K562 (cell line): ENCODE results near the gene OPCML. TPM values are rescaled to one million over a fixed set of nuclear protein-coding genes. Genes with fewer than 3 reads are reported as not detected.

Experiments used
- ATAC-seq: fragments of 200-7000 bp; cut with Tn5 transposase; 3 replicates; pipeline ENCODE4 v1.9.1; 2020; ENCODE audit warnings: moderate library complexity
- BruUV-seq: library from RNA; stranded (reverse); fragments of 400-500 nt; replicated peaks from 2 replicates; lab custom pipeline; 2021; lab: Mats Ljungman, UMichigan
- CTCF ChIA-PET: fragments of 300-600 bp; formaldehyde crosslinking; extraction: SDS; loops from one replicate; lab custom pipeline; 2021; ENCODE audit warnings: low intra/inter-chr PET ratio; lab: Yijun Ruan, JAX
- POLR2A ChIA-PET: fragments of 300-600, 350-650 bp; sonication (Branson Sonifier 250); formaldehyde crosslinking; extraction: SDS; loops from one replicate; lab custom pipeline; 2021; ENCODE audit warnings: antibody characterized with exemption, inconsistent platforms; lab: Yijun Ruan, JAX
- DNase-seq, 4 experiments: peaks; one replicate each; pipeline versions ENCODE4 v3.0.0 to v3.0.0-alpha.2; 2011 to 2018; ENCODE audit warnings: low spot score in 3 of 4, mixed read lengths in 3 of 4; ENCODE audit errors: extremely low read depth in 1 of 4
- FAIRE-seq: peaks from 2 replicates; lab custom pipeline; 2011; peaks lifted over from hg19 to GRCh38; lab: Jason Lieb, UNC
- H2AFZ ChIP-seq: 2 replicates; pipeline ENCODE4 v1.6.0; 2011; ENCODE audit warnings: low read depth, low read length, control low read depth, inconsistent platforms
- H3K27ac ChIP-seq: fragments of 200-600 bp; 3 replicates; pipeline ENCODE4 v1.8.0; 2011; ENCODE audit warnings: low read depth, mild to moderate bottlenecking, control low read depth, inconsistent platforms, low read length, moderate library complexity, mixed read lengths; ENCODE audit errors: extremely low read depth
- H3K27me3 ChIP-seq, 2 experiments: fragments of 300-600 bp in 1 of 2; 2 replicates in 1 of 2; 3 replicates in 1 of 2; pipeline versions ENCODE4 v1.6.0 to v1.8.0; 2011; ENCODE audit warnings: inconsistent platforms in 2 of 2, low read length in 2 of 2, mild to moderate bottlenecking in 1 of 2, mixed read lengths in 1 of 2, moderate library complexity in 1 of 2; ENCODE audit not compliant: control insufficient read depth in 2 of 2, insufficient read depth in 2 of 2
- H3K36me3 ChIP-seq: fragments of 300-600 bp; 3 replicates; pipeline ENCODE4 v1.8.0; 2011; ENCODE audit warnings: mild to moderate bottlenecking, low read length, inconsistent platforms; ENCODE audit not compliant: control insufficient read depth, insufficient read depth
- H3K4me1 ChIP-seq, 2 experiments: fragments of 200-600 bp in 1 of 2; replicated peaks in 1 of 2; 2 replicates in 1 of 2; 3 replicates in 1 of 2; pipeline versions ENCODE4 v1.5.1 to v1.8.0; 2011; ENCODE audit warnings: inconsistent platforms in 2 of 2, low read length in 2 of 2, mild to moderate bottlenecking in 1 of 2, mixed read lengths in 1 of 2, moderate library complexity in 1 of 2; ENCODE audit not compliant: control insufficient read depth in 2 of 2, insufficient read depth in 2 of 2
- H3K4me2 ChIP-seq: 2 replicates; pipeline ENCODE4 v1.6.1; 2011; ENCODE audit warnings: low read length, control low read depth, inconsistent platforms, mixed read lengths; ENCODE audit not compliant: insufficient read depth
- H3K4me3 ChIP-seq: fragments of 200-600 bp; sonication (generic), shearing (Covaris generic); 2 replicates; pipeline ENCODE4 v1.5.1; 2016; ENCODE audit warnings: control low read depth, inconsistent platforms
- H3K79me2 ChIP-seq: fragments of 200-600 bp; 3 replicates; pipeline ENCODE4 v1.8.0; 2011; ENCODE audit warnings: low read length, inconsistent platforms; ENCODE audit not compliant: control insufficient read depth, insufficient read depth
- H3K9ac ChIP-seq, 2 experiments: 2 replicates each; pipeline versions ENCODE4 v1.6.0 to v1.6.1; 2011; ENCODE audit warnings: low read depth in 2 of 2, low read length in 2 of 2, control low read depth in 1 of 2, inconsistent platforms in 1 of 2, mild to moderate bottlenecking in 1 of 2, mixed read lengths in 1 of 2; ENCODE audit not compliant: insufficient read depth in 1 of 2
- H3K9me1 ChIP-seq: one replicate; pipeline ENCODE4 v1.6.0; 2011; ENCODE audit warnings: inconsistent platforms, mild to moderate bottlenecking, low read length, moderate library complexity; ENCODE audit not compliant: control insufficient read depth, insufficient read depth
- H3K9me3 ChIP-seq: replicated peaks from 2 replicates; pipeline ENCODE4 v1.5.1; 2011; ENCODE audit warnings: low read depth, low read length, inconsistent platforms; ENCODE audit not compliant: control insufficient read depth, insufficient read depth
- H4K20me1 ChIP-seq: replicated peaks from 2 replicates; pipeline ENCODE4 v1.6.1; 2011; ENCODE audit warnings: low read length, inconsistent platforms, mixed read lengths; ENCODE audit not compliant: control insufficient read depth, insufficient read depth
- FOXK1 ChIP-seq: sonication (generic); formaldehyde crosslinking; IDR thresholded peaks from 2 replicates; pipeline ENCODE4 v1.8.0; 2022; ENCODE audit warnings: missing genetic modification reagents, mild to moderate bottlenecking, borderline replicate concordance
- KLF16 ChIP-seq: IDR thresholded peaks from 2 replicates; pipeline ENCODE4 v1.6.1; 2016; ENCODE audit warnings: antibody characterized with exemption
- MAFK ChIP-seq: IDR thresholded peaks from 2 replicates; pipeline ENCODE4 v1.6.1; 2011; ENCODE audit warnings: low read length, improper control_type of control experiment
- MBD2 ChIP-seq: sonication (generic); IDR thresholded peaks from 2 replicates; pipeline ENCODE4 v1.6.1; 2016; ENCODE audit warnings: low read depth, borderline replicate concordance
- MED1 ChIP-seq: sonication (generic); formaldehyde crosslinking; IDR thresholded peaks from 2 replicates; pipeline ENCODE4 v1.8.1; 2023; ENCODE audit warnings: missing genetic modification reagents, borderline replicate concordance
- SAFB ChIP-seq: fragments of 200-400 bp; formaldehyde crosslinking; IDR thresholded peaks from 2 replicates; pipeline ENCODE4 v1.6.1; 2017; ENCODE audit warnings: low read depth, low read length, borderline replicate concordance
- SRSF9 ChIP-seq: fragments of 200-400 bp; formaldehyde crosslinking; IDR thresholded peaks from 2 replicates; pipeline ENCODE4 v1.6.1; 2017; ENCODE audit warnings: low read depth, low read length, borderline replicate concordance
- STAT5B ChIP-seq: fragments of 250-450 bp; sonication (Bioruptor Pico); IDR thresholded peaks from 2 replicates; pipeline ENCODE4 v1.8.0; 2021; ENCODE audit warnings: mild to moderate bottlenecking, inconsistent platforms
- TEAD4 ChIP-seq, 2 experiments: sonication (generic) in 1 of 2; formaldehyde crosslinking in 1 of 2; IDR thresholded peaks; 2 replicates each; pipeline versions ENCODE4 v1.6.1 to v1.8.0; 2012 to 2022; ENCODE audit warnings: borderline replicate concordance in 1 of 2, inconsistent platforms in 1 of 2, low read length in 1 of 2, mild to moderate bottlenecking in 1 of 2, missing genetic modification reagents in 1 of 2
- WHSC1 ChIP-seq: IDR thresholded peaks from one replicate; pipeline ENCODE4 v1.6.1; 2012; ENCODE audit warnings: low read length, control low read depth, inconsistent platforms
- YY1 ChIP-seq, 3 experiments: IDR thresholded peaks; 2 replicates each; pipeline ENCODE4 v1.6.1; 2011; ENCODE audit warnings: low read length in 2 of 3, mild to moderate bottlenecking in 2 of 3, moderate library complexity in 2 of 3, borderline replicate concordance in 1 of 3, control low read depth in 1 of 3, low read depth in 1 of 3; ENCODE audit not compliant: insufficient read depth in 3 of 3, insufficient replicate concordance in 2 of 3, control insufficient read depth in 1 of 3, insufficient read length in 1 of 3; ENCODE audit errors: extremely low read depth in 1 of 3
- ZNF253 ChIP-seq: fragments of 250-450 bp; sonication (Bioruptor Pico); conservative IDR thresholded peaks from 2 replicates; pipeline ENCODE4 v1.6.1; 2021; ENCODE audit warnings: mild to moderate bottlenecking
- WGBS: fragments of 100-300 bp; shearing (Covaris generic); methylation state at CpG from one replicate; pipeline ENCODE4 v1.1.6; 2016; ENCODE audit warnings: low coverage, mixed read lengths; ENCODE audit not compliant: insufficient coverage; ENCODE audit errors: missing lambda C conversion rate; 5-methylcytosine and 5-hydroxymethylcytosine counted together
- in situ Hi-C: fragments of 300-500 bp; cut with MboI; formaldehyde crosslinking; loops from 4 replicates; pipeline ENCODE4 v1.15.0; 2018; ENCODE audit warnings: inconsistent platforms, mixed read lengths
- intact Hi-C: fragments of 100-400 bp; cut with micrococcal nuclease; formaldehyde crosslinking; loops from 2 replicates; pipeline ENCODE4 v1.14.2; 2022
- polyA plus RNA-seq, 8 experiments: library from polyadenylated mRNA; depleted of rRNA in 4 of 8; stranded (reverse) in 5 of 8; unstranded in 3 of 8; fragments of >200 nt; fragmentation: Nextera tagmentation in 2 of 8; fragmentation: Illumina TruSeq in 1 of 8; extraction: Ambion mirVana in 2 of 8; extraction: Trizol in 1 of 8; gene quantifications; 2 replicates each; pipeline versions ENCODE4 v1.2.1 to v1.2.3, GENCODE V29; 2011 to 2014; ENCODE audit warnings: inconsistent platforms in 1 of 8, missing spikeins in 1 of 8
- total RNA-seq, 7 experiments: library from RNA; depleted of rRNA in 6 of 7; stranded (reverse); fragments of >200 nt in 6 of 7; fragmentation: Illumina TruSeq in 2 of 7; extraction: Trizol in 2 of 7; gene quantifications; 2 replicates each; pipeline versions ENCODE4 v1.2.1 to v1.2.3, GENCODE V29; 2011 to 2021; ENCODE audit warnings: low replicate concordance in 1 of 7
- TF ChIP-seq, protein P1 (sequence below): sonication (generic); formaldehyde crosslinking; IDR thresholded peaks from 2 replicates; pipeline ENCODE4 v1.9.0; 2022; ENCODE audit warnings: mild to moderate bottlenecking, missing genetic modification reagents
- TF ChIP-seq, protein P2 (sequence below): fragments of 250-450 bp; sonication (Bioruptor Pico); IDR thresholded peaks from 2 replicates; pipeline ENCODE4 v1.8.0; 2022; ENCODE audit warnings: inconsistent platforms, mild to moderate bottlenecking, moderate library complexity, borderline replicate concordance
- TF ChIP-seq, protein P3 (sequence below): sonication (generic); formaldehyde crosslinking; IDR thresholded peaks from 2 replicates; pipeline ENCODE4 v1.4.0; 2020; ENCODE audit warnings: mild to moderate bottlenecking, missing genetic modification reagents
- TF ChIP-seq, protein P4 (sequence below): fragments of 450-650 bp; formaldehyde crosslinking; conservative IDR thresholded peaks from 2 replicates; pipeline ENCODE4 v1.4.0; 2022; ENCODE audit warnings: mild to moderate bottlenecking, missing genetic modification characterization

OPCML gene
- total and polyA plus RNA-seq, 9 of the 15 experiments (the other 6 are each of a cell fraction or from before 2014, with no cell fraction given) = not detected

DNA sequence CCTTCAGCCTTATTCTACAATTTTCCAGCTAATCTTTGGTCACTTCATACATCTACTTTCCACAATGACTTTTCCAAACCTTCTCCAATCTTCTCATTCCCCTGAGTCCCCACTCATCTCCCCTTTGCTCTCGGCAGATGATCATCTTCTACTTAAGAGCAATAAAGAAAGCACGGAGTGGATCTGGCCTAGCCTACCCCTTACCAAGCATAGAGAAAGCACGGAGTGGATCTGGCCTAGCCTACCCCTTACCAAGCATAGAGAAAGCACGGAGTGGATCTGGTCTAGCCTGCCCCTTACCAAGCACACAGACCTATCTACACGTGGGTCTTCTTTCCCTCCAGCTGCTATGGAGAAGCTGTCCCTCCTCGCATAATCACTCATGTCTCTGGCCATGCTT lies 558.6 kb downstream of the OPCML start:
- intact Hi-C loops (no loop called here), in situ Hi-C loops (no loop called here)
- no peaks in the 10 kb centered on the region for H3K9me1 ChIP-seq
- H3K4me3 ChIP-seq = no peak overlapping the region
- H3K4me2 ChIP-seq = no peak overlapping the region
- FAIRE-seq (no peak), DNase-seq (no peak), ATAC-seq (no peak)
- TF ChIP-seq, protein P1, sequence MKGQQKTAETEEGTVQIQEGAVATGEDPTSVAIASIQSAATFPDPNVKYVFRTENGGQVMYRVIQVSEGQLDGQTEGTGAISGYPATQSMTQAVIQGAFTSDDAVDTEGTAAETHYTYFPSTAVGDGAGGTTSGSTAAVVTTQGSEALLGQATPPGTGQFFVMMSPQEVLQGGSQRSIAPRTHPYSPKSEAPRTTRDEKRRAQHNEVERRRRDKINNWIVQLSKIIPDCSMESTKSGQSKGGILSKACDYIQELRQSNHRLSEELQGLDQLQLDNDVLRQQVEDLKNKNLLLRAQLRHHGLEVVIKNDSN (CRISPR knock-in tag) = no peak
- no peak for TF ChIP-seq YY1 (IDR thresholded peaks at IDR 0.05; ENCODE audit: borderline replicate concordance in 1 of 3, control insufficient read depth in 1 of 3, extremely low read depth in 1 of 3, insufficient read depth in 3 of 3, insufficient read length in 1 of 3, insufficient replicate concordance in 2 of 3, low read depth in 1 of 3, low read length in 2 of 3)
- TF ChIP-seq, protein P2, sequence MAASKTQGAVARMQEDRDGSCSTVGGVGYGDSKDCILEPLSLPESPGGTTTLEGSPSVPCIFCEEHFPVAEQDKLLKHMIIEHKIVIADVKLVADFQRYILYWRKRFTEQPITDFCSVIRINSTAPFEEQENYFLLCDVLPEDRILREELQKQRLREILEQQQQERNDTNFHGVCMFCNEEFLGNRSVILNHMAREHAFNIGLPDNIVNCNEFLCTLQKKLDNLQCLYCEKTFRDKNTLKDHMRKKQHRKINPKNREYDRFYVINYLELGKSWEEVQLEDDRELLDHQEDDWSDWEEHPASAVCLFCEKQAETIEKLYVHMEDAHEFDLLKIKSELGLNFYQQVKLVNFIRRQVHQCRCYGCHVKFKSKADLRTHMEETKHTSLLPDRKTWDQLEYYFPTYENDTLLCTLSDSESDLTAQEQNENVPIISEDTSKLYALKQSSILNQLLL (CRISPR knock-in tag) = no peak
- no peak for TF ChIP-seq SRSF9
- TF ChIP-seq FOXK1 = no peak
- TF ChIP-seq TEAD4 (IDR thresholded peaks at IDR 0.05; ENCODE audit: low read length) = no peak
- no peak for TF ChIP-seq TEAD4 (CRISPR knock-in tag; IDR thresholded peaks at IDR 0.05; ENCODE audit: borderline replicate concordance)
- TF ChIP-seq, protein P3, sequence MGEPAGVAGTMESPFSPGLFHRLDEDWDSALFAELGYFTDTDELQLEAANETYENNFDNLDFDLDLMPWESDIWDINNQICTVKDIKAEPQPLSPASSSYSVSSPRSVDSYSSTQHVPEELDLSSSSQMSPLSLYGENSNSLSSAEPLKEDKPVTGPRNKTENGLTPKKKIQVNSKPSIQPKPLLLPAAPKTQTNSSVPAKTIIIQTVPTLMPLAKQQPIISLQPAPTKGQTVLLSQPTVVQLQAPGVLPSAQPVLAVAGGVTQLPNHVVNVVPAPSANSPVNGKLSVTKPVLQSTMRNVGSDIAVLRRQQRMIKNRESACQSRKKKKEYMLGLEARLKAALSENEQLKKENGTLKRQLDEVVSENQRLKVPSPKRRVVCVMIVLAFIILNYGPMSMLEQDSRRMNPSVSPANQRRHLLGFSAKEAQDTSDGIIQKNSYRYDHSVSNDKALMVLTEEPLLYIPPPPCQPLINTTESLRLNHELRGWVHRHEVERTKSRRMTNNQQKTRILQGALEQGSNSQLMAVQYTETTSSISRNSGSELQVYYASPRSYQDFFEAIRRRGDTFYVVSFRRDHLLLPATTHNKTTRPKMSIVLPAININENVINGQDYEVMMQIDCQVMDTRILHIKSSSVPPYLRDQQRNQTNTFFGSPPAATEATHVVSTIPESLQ (CRISPR knock-in tag) = no peak
- no peak for TF ChIP-seq MED1
- TF ChIP-seq WHSC1 = no peak
- TF ChIP-seq MAFK = no peak
- no peak for TF ChIP-seq ZNF253
- no peak for TF ChIP-seq STAT5B (CRISPR knock-in tag)
- TF ChIP-seq, protein P4, sequence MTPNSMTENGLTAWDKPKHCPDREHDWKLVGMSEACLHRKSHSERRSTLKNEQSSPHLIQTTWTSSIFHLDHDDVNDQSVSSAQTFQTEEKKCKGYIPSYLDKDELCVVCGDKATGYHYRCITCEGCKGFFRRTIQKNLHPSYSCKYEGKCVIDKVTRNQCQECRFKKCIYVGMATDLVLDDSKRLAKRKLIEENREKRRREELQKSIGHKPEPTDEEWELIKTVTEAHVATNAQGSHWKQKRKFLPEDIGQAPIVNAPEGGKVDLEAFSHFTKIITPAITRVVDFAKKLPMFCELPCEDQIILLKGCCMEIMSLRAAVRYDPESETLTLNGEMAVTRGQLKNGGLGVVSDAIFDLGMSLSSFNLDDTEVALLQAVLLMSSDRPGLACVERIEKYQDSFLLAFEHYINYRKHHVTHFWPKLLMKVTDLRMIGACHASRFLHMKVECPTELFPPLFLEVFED (CRISPR knock-in tag) = no peak
- no peak for TF ChIP-seq KLF16
- no peak for TF ChIP-seq SAFB
- no peak for TF ChIP-seq MBD2
- H3K27me3 ChIP-seq = no peaks in the 10 kb centered on the region
- H3K27ac ChIP-seq = no peak overlapping the region
- ChIA-PET CTCF (no interaction called here), POLR2A (interaction anchor here (0.6 kb wide), 1 partner anchor 9 kb away, joined by 3 read pairs; no protein-coding TSS in a partner anchor)
- H3K9ac ChIP-seq = no peak overlapping the region
- no peaks in the 10 kb centered on the region for H4K20me1 ChIP-seq
- no peaks in the 10 kb centered on the region for H3K36me3 ChIP-seq
- no peaks in the 10 kb centered on the region for H3K79me2 ChIP-seq
- no TSS peak for BruUV-seq
- no peak overlapping the region for H2AFZ ChIP-seq
- 0% methylated on average over 6 of the region's 6 CpGs for WGBS
- H3K9me3 ChIP-seq = no peaks in the 10 kb centered on the region
- H3K4me1 ChIP-seq = no peaks in the 10 kb centered on the region
